ENCODE results near the gene ENO1.

GRCh38 chr1:8863138-8863537 is 15.3 kb downstream of the ENO1 start:
- TF ChIP-seq POLR2AphosphoS5 (IDR thresholded peaks at IDR 0.05; ENCODE audit: insufficient read depth, low read depth, low read length) = no peak
- TF ChIP-seq MAX (IDR thresholded peaks at IDR 0.05; ENCODE audit: insufficient read depth, insufficient read length) = no peak
- TF ChIP-seq, protein P1, sequence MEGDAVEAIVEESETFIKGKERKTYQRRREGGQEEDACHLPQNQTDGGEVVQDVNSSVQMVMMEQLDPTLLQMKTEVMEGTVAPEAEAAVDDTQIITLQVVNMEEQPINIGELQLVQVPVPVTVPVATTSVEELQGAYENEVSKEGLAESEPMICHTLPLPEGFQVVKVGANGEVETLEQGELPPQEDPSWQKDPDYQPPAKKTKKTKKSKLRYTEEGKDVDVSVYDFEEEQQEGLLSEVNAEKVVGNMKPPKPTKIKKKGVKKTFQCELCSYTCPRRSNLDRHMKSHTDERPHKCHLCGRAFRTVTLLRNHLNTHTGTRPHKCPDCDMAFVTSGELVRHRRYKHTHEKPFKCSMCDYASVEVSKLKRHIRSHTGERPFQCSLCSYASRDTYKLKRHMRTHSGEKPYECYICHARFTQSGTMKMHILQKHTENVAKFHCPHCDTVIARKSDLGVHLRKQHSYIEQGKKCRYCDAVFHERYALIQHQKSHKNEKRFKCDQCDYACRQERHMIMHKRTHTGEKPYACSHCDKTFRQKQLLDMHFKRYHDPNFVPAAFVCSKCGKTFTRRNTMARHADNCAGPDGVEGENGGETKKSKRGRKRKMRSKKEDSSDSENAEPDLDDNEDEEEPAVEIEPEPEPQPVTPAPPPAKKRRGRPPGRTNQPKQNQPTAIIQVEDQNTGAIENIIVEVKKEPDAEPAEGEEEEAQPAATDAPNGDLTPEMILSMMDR (IDR thresholded peaks at IDR 0.05; ENCODE audit: extremely low read depth in 1 of 2, insufficient read depth in 1 of 2, low read depth in 1 of 2, low read length in 2 of 2) = no peak
- no peak for TF ChIP-seq MYC (IDR thresholded peaks at IDR 0.05; ENCODE audit: low read depth, low read length)
- no peak for TF ChIP-seq POLR2A (IDR thresholded peaks at IDR 0.05; ENCODE audit: low read depth, low read length)
- no peak for TF ChIP-seq EZH2 (IDR thresholded peaks at IDR 0.05; ENCODE audit: borderline replicate concordance, low read depth, low read length, severe bottlenecking)

Data from endothelial cell of umbilical vein (primary cell).